Astrocyte (in vitro differentiated cells and primary cell): ENCODE results near the gene SLC25A26. TPM values are rescaled to one million over a fixed set of nuclear protein-coding genes. Genes with fewer than 3 reads are reported as not detected.

Experiments
- DNase-seq: peaks from one replicate; pipeline ENCODE4 v3.0.0-alpha.2; 2010; ENCODE audit warnings: low read depth
- FAIRE-seq: peaks from 2 replicates; lab custom pipeline; 2011; peaks lifted over from hg19 to GRCh38; lab: Jason Lieb, UNC
- H2AFZ ChIP-seq: 2 replicates; pipeline ENCODE4 v1.6.0; 2012; ENCODE audit warnings: low read depth, low read length, inconsistent platforms
- H3K27ac ChIP-seq: 2 replicates; pipeline ENCODE4 v1.5.1; 2011; ENCODE audit warnings: low read depth, low read length, inconsistent platforms
- H3K27me3 ChIP-seq: 2 replicates; pipeline ENCODE4 v1.6.0; 2011; ENCODE audit warnings: low read length, inconsistent platforms; ENCODE audit not compliant: insufficient read depth
- H3K36me3 ChIP-seq: 2 replicates; pipeline ENCODE4 v1.5.1; 2011; ENCODE audit warnings: low read length, inconsistent platforms; ENCODE audit not compliant: insufficient read depth
- H3K4me1 ChIP-seq: 2 replicates; pipeline ENCODE4 v1.5.1; 2011; ENCODE audit warnings: low read length, inconsistent platforms; ENCODE audit not compliant: insufficient read depth
- H3K4me2 ChIP-seq: 2 replicates; pipeline ENCODE4 v1.6.0; 2012; ENCODE audit warnings: low read length, inconsistent platforms
- H3K4me3 ChIP-seq: 2 replicates; pipeline ENCODE4 v1.5.1; 2011; ENCODE audit warnings: low read depth, mild to moderate bottlenecking, low read length, inconsistent platforms; ENCODE audit not compliant: insufficient read depth
- H3K79me2 ChIP-seq: 2 replicates; pipeline ENCODE4 v1.6.0; 2012; ENCODE audit warnings: mild to moderate bottlenecking, low read length, inconsistent platforms; ENCODE audit not compliant: insufficient read depth
- H3K9ac ChIP-seq: 2 replicates; pipeline ENCODE4 v1.6.0; 2012; ENCODE audit warnings: mild to moderate bottlenecking, low read length, inconsistent platforms
- H3K9me3 ChIP-seq: 2 replicates; pipeline ENCODE4 v1.5.1; 2012; ENCODE audit warnings: low read depth, mild to moderate bottlenecking, low read length, inconsistent platforms; ENCODE audit not compliant: insufficient read depth
- H4K20me1 ChIP-seq: 2 replicates; pipeline ENCODE4 v1.6.0; 2012; ENCODE audit warnings: low read length, inconsistent platforms; ENCODE audit not compliant: insufficient read depth
- H3K27ac Mint-ChIP-seq: one replicate; pipeline ENCODE4 v1.8.0; 2021; ENCODE audit warnings: mild to moderate bottlenecking, mixed read lengths; ENCODE audit not compliant: unreplicated experiment
- H3K27me3 Mint-ChIP-seq: one replicate; pipeline ENCODE4 v1.8.0; 2021; ENCODE audit warnings: low read depth, mixed read lengths; ENCODE audit not compliant: unreplicated experiment
- H3K36me3 Mint-ChIP-seq: one replicate; pipeline ENCODE4 v1.8.0; 2021; ENCODE audit warnings: low read depth, mixed read lengths; ENCODE audit not compliant: unreplicated experiment
- H3K4me1 Mint-ChIP-seq: one replicate; pipeline ENCODE4 v1.8.0; 2021; ENCODE audit warnings: low read depth, mixed read lengths; ENCODE audit not compliant: unreplicated experiment
- H3K4me3 Mint-ChIP-seq: one replicate; pipeline ENCODE4 v1.8.0; 2021; ENCODE audit warnings: mild to moderate bottlenecking, moderate library complexity, mixed read lengths; ENCODE audit not compliant: unreplicated experiment
- H3K9me3 Mint-ChIP-seq: one replicate; pipeline ENCODE4 v1.8.0; 2021; ENCODE audit warnings: mild to moderate bottlenecking, mixed read lengths; ENCODE audit not compliant: unreplicated experiment
- CTCF ChIP-seq: IDR thresholded peaks from 2 replicates; pipeline ENCODE4 v1.5.1; 2011; ENCODE audit warnings: low read depth, mild to moderate bottlenecking, inconsistent platforms, low read length, moderate library complexity; ENCODE audit not compliant: insufficient read depth
- EZH2 ChIP-seq: IDR thresholded peaks from 2 replicates; pipeline ENCODE4 v1.6.1; 2012; ENCODE audit warnings: mild to moderate bottlenecking, low read length, inconsistent platforms; ENCODE audit not compliant: insufficient read depth
- total RNA-seq: library from RNA; stranded (reverse); gene quantifications from 2 replicates; pipeline ENCODE4 v1.2.1, GENCODE V29; 2021

SLC25A26 gene
- total RNA-seq, 1 donor from 2014 or later, result 17.9 TPM

- TF ChIP-seq EZH2, result no peak
- TF ChIP-seq CTCF, result no peak
- H3K27ac ChIP-seq, result no peak overlapping the region
- no peaks in the 10 kb centered on the region for H3K27me3 ChIP-seq
- no peak overlapping the region for H3K4me3 ChIP-seq
- H3K9me3 ChIP-seq, result no peaks in the 10 kb centered on the region
- Mint-ChIP-seq H3K36me3 (peaks cover 9% of the 10 kb centered on the region), H3K27ac (no peak overlapping the region), H3K4me3 (no peak overlapping the region), H3K27me3 (no peaks in the 10 kb centered on the region), H3K4me1 (peaks cover 3% of the 10 kb centered on the region), H3K9me3 (no peaks in the 10 kb centered on the region)
- no peaks in the 10 kb centered on the region for H4K20me1 ChIP-seq
- FAIRE-seq, result no peak
- no peak overlapping the region for H3K4me2 ChIP-seq
- DNase-seq, result no peak
- no peaks in the 10 kb centered on the region for H3K4me1 ChIP-seq
- no peaks in the 10 kb centered on the region for H3K79me2 ChIP-seq
- peaks cover 2% of the 10 kb centered on the region for H3K36me3 ChIP-seq
- H3K9ac ChIP-seq, result no peak overlapping the region
- no peak overlapping the region for H2AFZ ChIP-seq
Measured at GRCh38 chr3:66344391-66344811, 123.6 kb downstream of the SLC25A26 start.

GRCh38 chr3:66344848-66345578 lies 124.2 kb downstream of the SLC25A26 start:
- Histone ChIP-seq H3K9ac (no peak overlapping the region), H3K27me3 (no peaks in the 10 kb centered on the region), H3K4me3 (no peak overlapping the region), H3K36me3 (peaks cover 2% of the 10 kb centered on the region), H3K79me2 (no peaks in the 10 kb centered on the region), H3K27ac (no peak overlapping the region), H2AFZ (no peak overlapping the region), H3K9me3 (no peaks in the 10 kb centered on the region), H4K20me1 (no peaks in the 10 kb centered on the region), H3K4me1 (no peaks in the 10 kb centered on the region), H3K4me2 (no peak overlapping the region)
- Mint-ChIP-seq H3K27me3 (no peaks in the 10 kb centered on the region), H3K27ac (no peak overlapping the region), H3K36me3 (peaks cover 7% of the 10 kb centered on the region), H3K9me3 (no peaks in the 10 kb centered on the region), H3K4me3 (no peak overlapping the region), H3K4me1 (peaks cover 3% of the 10 kb centered on the region)
- TF ChIP-seq EZH2 (no peak), CTCF (no peak)
- DNase-seq (no peak), FAIRE-seq (peak; percentile 20)

GRCh38 chr3:66348704-66349103 lies 127.9 kb downstream of the SLC25A26 start:
- no peaks in the 10 kb centered on the region for H3K79me2 ChIP-seq
- DNase-seq, result no peak
- no peaks in the 10 kb centered on the region for H3K9me3 Mint-ChIP-seq

More at GRCh38 chr3:66348704-66349103, 127.9 kb downstream of the SLC25A26 start:
- Histone ChIP-seq H3K36me3 (peaks cover 2% of the 10 kb centered on the region), H3K27ac (no peak overlapping the region), H3K4me3 (no peak overlapping the region), H3K9ac (no peak overlapping the region), H2AFZ (no peak overlapping the region), H3K9me3 (no peaks in the 10 kb centered on the region), H3K4me1 (peaks cover 7% of the 10 kb centered on the region), H4K20me1 (no peaks in the 10 kb centered on the region), H3K27me3 (no peaks in the 10 kb centered on the region), H3K4me2 (no peak overlapping the region)
- TF ChIP-seq CTCF (no peak), EZH2 (no peak)
- Mint-ChIP-seq H3K27ac (peak overlapping the region; percentile 23), H3K4me1 (peaks cover 14% of the 10 kb centered on the region), H3K27me3 (no peaks in the 10 kb centered on the region), H3K4me3 (no peak overlapping the region), H3K36me3 (peaks cover 7% of the 10 kb centered on the region)
- no peak for FAIRE-seq
